GM18873 (cell line): ENCODE data around the gene RHOV.

Experiments used
- ATAC-seq: cut with Tn5 transposase; IDR thresholded peaks from one replicate; pipeline ENCODE4 v1.9.1; 2021; ENCODE audit warnings: mild to moderate bottlenecking, moderate library complexity, moderate number of reproducible peaks; ENCODE audit not compliant: unreplicated experiment, low FRiP score

The RHOV gene

DNA sequence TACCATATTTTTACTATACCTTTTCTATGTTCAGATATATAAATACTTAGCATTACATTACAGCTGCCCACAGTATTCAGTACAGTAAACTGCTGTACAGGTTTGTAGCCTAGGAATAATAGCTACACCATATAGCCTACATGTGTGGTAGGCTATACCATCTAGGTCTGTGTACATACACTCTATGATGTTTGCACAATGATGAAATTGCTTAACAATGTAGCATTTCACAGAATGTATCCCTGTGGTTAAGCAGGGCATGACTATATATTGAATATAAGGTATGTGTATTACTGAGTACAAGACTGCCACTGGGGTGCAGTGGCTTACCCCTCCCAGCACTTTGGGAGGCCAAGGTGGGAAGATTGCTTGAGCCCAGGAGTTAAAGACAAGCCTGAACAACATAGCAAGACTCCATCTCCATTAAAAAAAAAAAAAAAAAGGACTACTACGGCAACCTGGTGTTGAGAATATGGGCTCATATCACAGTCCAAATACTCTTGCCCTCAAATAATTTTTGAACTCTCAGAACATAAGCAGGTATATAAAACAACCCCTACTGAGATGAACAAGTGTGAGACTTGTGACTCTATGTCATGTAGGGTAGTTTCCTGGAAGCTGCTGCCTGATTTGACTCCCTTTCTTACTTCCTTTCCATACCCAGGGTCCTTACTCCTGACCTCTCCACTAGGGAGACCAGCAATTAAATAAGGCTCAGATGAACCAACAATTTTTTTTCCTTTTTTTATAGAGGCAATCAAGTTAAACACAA is 50.3 kb downstream of the RHOV start:
- ATAC-seq: no peak
